IMR-90 (cell line): ENCODE results near the gene C7orf25. TPM values are rescaled to one million over a fixed set of nuclear protein-coding genes. Genes with fewer than 3 reads are reported as not detected.

Experiments
- ATAC-seq: fragments of 200-7000 bp; cut with Tn5 transposase; 2 replicates; pipeline ENCODE4 v1.9.1; 2020; ENCODE audit warnings: low read depth, mild to moderate bottlenecking, moderate library complexity
- BruUV-seq: library from RNA; stranded (reverse); fragments of 400-500 nt; replicated peaks from 2 replicates; lab custom pipeline; 2021; lab: Mats Ljungman, UMichigan
- CTCF ChIA-PET: fragments of 300-600 bp; formaldehyde crosslinking; extraction: SDS; loops from one replicate; lab custom pipeline; 2021; ENCODE audit warnings: antibody characterized with exemption; lab: Yijun Ruan, JAX
- POLR2A ChIA-PET: fragments of 300-600 bp; sonication (Branson Sonifier 250); formaldehyde crosslinking; loops from one replicate; lab custom pipeline; 2022; ENCODE audit warnings: antibody characterized with exemption; ENCODE audit not compliant: unreplicated experiment; lab: Charles Lee
- DNase-seq: peaks from one replicate; pipeline ENCODE4 v3.0.0; 2013
- H2AFZ ChIP-seq: replicated peaks from 2 replicates; pipeline ENCODE3; 2013; ENCODE audit warnings: low read length, mild to moderate bottlenecking; ENCODE audit not compliant: poor library complexity
- H2AK5ac ChIP-seq: 2 replicates; pipeline ENCODE4 v1.6.1; 2013; ENCODE audit warnings: low read depth, low read length, inconsistent platforms
- H2AK9ac ChIP-seq: replicated peaks from 2 replicates; pipeline ENCODE3; 2013; ENCODE audit warnings: mild to moderate bottlenecking, low read depth, low read length, moderate library complexity; ENCODE audit not compliant: poor library complexity
- H2BK120ac ChIP-seq: 2 replicates; pipeline ENCODE4 v1.6.1; 2013; ENCODE audit warnings: low read depth, low read length, inconsistent platforms
- H2BK15ac ChIP-seq: 3 replicates; pipeline ENCODE4 v1.6.1; 2013; ENCODE audit warnings: low read depth, low read length, inconsistent platforms
- H2BK20ac ChIP-seq: 2 replicates; pipeline ENCODE4 v1.6.1; 2013; ENCODE audit warnings: low read depth, mild to moderate bottlenecking, inconsistent platforms, low read length, moderate library complexity
- H2BK5ac ChIP-seq: 2 replicates; pipeline ENCODE4 v1.6.1; 2013; ENCODE audit warnings: mild to moderate bottlenecking, low read depth, low read length, inconsistent platforms; ENCODE audit not compliant: poor library complexity, severe bottlenecking
- H3K14ac ChIP-seq: replicated peaks from 2 replicates; pipeline ENCODE4 v1.6.1; 2013; ENCODE audit warnings: low read depth, low read length, inconsistent platforms
- H3K18ac ChIP-seq: 2 replicates; pipeline ENCODE4 v1.6.1; 2013; ENCODE audit warnings: low read depth, low read length, control low read depth
- H3K23ac ChIP-seq: 2 replicates; pipeline ENCODE4 v1.6.1; 2013; ENCODE audit warnings: low read depth, low read length, inconsistent platforms
- H3K27ac ChIP-seq: 2 replicates; pipeline ENCODE4 v1.5.1; 2013; ENCODE audit warnings: mild to moderate bottlenecking, control low read depth, low read length; ENCODE audit not compliant: insufficient read depth
- H3K27me3 ChIP-seq: 2 replicates; pipeline ENCODE4 v1.6.1; 2013; ENCODE audit warnings: low read length; ENCODE audit not compliant: control insufficient read depth, insufficient read depth
- H3K36me3 ChIP-seq: 2 replicates; pipeline ENCODE4 v1.6.1; 2013; ENCODE audit warnings: low read length, mixed read lengths; ENCODE audit not compliant: control insufficient read depth, insufficient read depth
- H3K4ac ChIP-seq: 2 replicates; pipeline ENCODE4 v1.6.1; 2013; ENCODE audit warnings: low read depth, low read length, inconsistent platforms
- H3K4me1 ChIP-seq: 2 replicates; pipeline ENCODE4 v1.6.1; 2013; ENCODE audit warnings: low read length, mixed read lengths; ENCODE audit not compliant: control insufficient read depth, insufficient read depth
- H3K4me2 ChIP-seq: 2 replicates; pipeline ENCODE4 v1.6.1; 2013; ENCODE audit warnings: low read depth, mild to moderate bottlenecking, control low read depth, low read length, moderate library complexity
- H3K4me3 ChIP-seq: 2 replicates; pipeline ENCODE4 v1.5.1; 2013; ENCODE audit warnings: low read depth, mild to moderate bottlenecking, control low read depth, low read length, moderate library complexity; ENCODE audit not compliant: insufficient read depth
- H3K56ac ChIP-seq: 2 replicates; pipeline ENCODE4 v1.6.1; 2013; ENCODE audit warnings: low read length, inconsistent platforms; ENCODE audit not compliant: insufficient read depth; ENCODE audit errors: extremely low read depth
- H3K79me1 ChIP-seq, 2 experiments: 2 replicates each; pipeline ENCODE4 v1.6.1; 2013; ENCODE audit warnings: low read length in 2 of 2, inconsistent platforms in 1 of 2, low read depth in 1 of 2
- H3K9ac ChIP-seq: 2 replicates; pipeline ENCODE4 v1.6.1; 2013; ENCODE audit warnings: low read depth, low read length, control low read depth
- H3K9me1 ChIP-seq: 2 replicates; pipeline ENCODE4 v1.6.1; 2013; ENCODE audit warnings: low read length, inconsistent platforms; ENCODE audit not compliant: insufficient read depth
- H3K9me3 ChIP-seq: 2 replicates; pipeline ENCODE4 v1.6.1; 2013; ENCODE audit warnings: low read length; ENCODE audit not compliant: control insufficient read depth, insufficient read depth
- H4K20me1 ChIP-seq: 2 replicates; pipeline ENCODE4 v1.6.1; 2013; ENCODE audit warnings: low read length, inconsistent platforms; ENCODE audit not compliant: insufficient read depth
- H4K5ac ChIP-seq: 2 replicates; pipeline ENCODE4 v1.6.1; 2013; ENCODE audit warnings: mild to moderate bottlenecking, low read depth, low read length, control low read depth
- H4K8ac ChIP-seq, 2 experiments: 2 replicates each; pipeline ENCODE4 v1.6.1; 2013; ENCODE audit warnings: low read depth in 2 of 2, low read length in 2 of 2, control low read depth in 1 of 2, inconsistent platforms in 1 of 2
- H4K91ac ChIP-seq: 2 replicates; pipeline ENCODE4 v1.6.1; 2013; ENCODE audit warnings: low read depth, low read length, inconsistent platforms; ENCODE audit not compliant: insufficient read depth
- BHLHE40 ChIP-seq: fragments of 150-350 bp; IDR thresholded peaks from 2 replicates; pipeline ENCODE4 v1.6.1; 2016; ENCODE audit warnings: mild to moderate bottlenecking, low read depth, low read length
- CEBPB ChIP-seq: IDR thresholded peaks from 2 replicates; pipeline ENCODE4 v1.6.1; 2012; ENCODE audit warnings: low read depth, low read length, improper control_type of control experiment
- CHD1 ChIP-seq: IDR thresholded peaks from 2 replicates; pipeline ENCODE4 v1.6.1; 2012; ENCODE audit warnings: low read depth, low read length, improper control_type of control experiment
- ELK1 ChIP-seq: fragments of 150-350 bp; IDR thresholded peaks from 2 replicates; pipeline ENCODE4 v1.6.1; 2016; ENCODE audit warnings: low read depth, mild to moderate bottlenecking, low read length, moderate library complexity, borderline replicate concordance
- FOS ChIP-seq: fragments of 150-350 bp; IDR thresholded peaks from 2 replicates; pipeline ENCODE4 v1.6.1; 2016; ENCODE audit warnings: low read depth, low read length
- MAFK ChIP-seq: IDR thresholded peaks from 2 replicates; pipeline ENCODE4 v1.6.1; 2012; ENCODE audit warnings: low read depth, low read length, improper control_type of control experiment
- MAZ ChIP-seq: IDR thresholded peaks from 2 replicates; pipeline ENCODE4 v1.6.1; 2012; ENCODE audit warnings: low read depth, mild to moderate bottlenecking, low read length, improper control_type of control experiment, moderate library complexity, borderline replicate concordance
- MXI1 ChIP-seq: IDR thresholded peaks from 2 replicates; pipeline ENCODE4 v1.6.1; 2012; ENCODE audit warnings: low read depth, mild to moderate bottlenecking, low read length, moderate library complexity, borderline replicate concordance
- NFE2L2 ChIP-seq: fragments of 150-350 bp; IDR thresholded peaks from 2 replicates; pipeline ENCODE4 v1.6.1; 2016; ENCODE audit warnings: low read depth, mild to moderate bottlenecking, low read length
- POLR2A ChIP-seq: IDR thresholded peaks from 2 replicates; pipeline ENCODE4 v1.6.1; 2012; ENCODE audit warnings: mild to moderate bottlenecking, low read depth, low read length
- RAD21 ChIP-seq: IDR thresholded peaks from 2 replicates; pipeline ENCODE4 v1.6.1; 2012; ENCODE audit warnings: low read length, improper control_type of control experiment
- RCOR1 ChIP-seq: IDR thresholded peaks from 2 replicates; pipeline ENCODE4 v1.6.1; 2012; ENCODE audit warnings: mild to moderate bottlenecking, low read length, improper control_type of control experiment; ENCODE audit not compliant: insufficient replicate concordance
- RFX5 ChIP-seq: IDR thresholded peaks from 2 replicates; pipeline ENCODE4 v1.8.0; 2012; ENCODE audit warnings: low read depth, mild to moderate bottlenecking, low read length, moderate library complexity
- SMC3 ChIP-seq: fragments of 150-350 bp; IDR thresholded peaks from 2 replicates; pipeline ENCODE4 v1.6.1; 2016; ENCODE audit warnings: low read depth, mild to moderate bottlenecking, antibody characterized with exemption, low read length, moderate library complexity
- USF2 ChIP-seq: fragments of 150-350 bp; IDR thresholded peaks from 2 replicates; pipeline ENCODE4 v1.6.1; 2017; ENCODE audit warnings: mild to moderate bottlenecking, antibody characterized with exemption, low read length, low read depth
- WGBS, 2 experiments: methylation state at CpG; one replicate each; pipeline versions ENCODE4 v1.1.5 to v1.1.7; 2013; ENCODE audit warnings: missing lambda C conversion rate in 2 of 2; ENCODE audit not compliant: insufficient read length in 1 of 2; ENCODE audit errors: extremely low coverage in 2 of 2; 5-methylcytosine and 5-hydroxymethylcytosine counted together
- dilution Hi-C: fragments of 300-500 bp; cut with HindIII; formaldehyde crosslinking; loops from one replicate; pipeline ENCODE4 v1.14.3; 2018; ENCODE audit warnings: low sequenced_read_pairs; ENCODE audit not compliant: unreplicated experiment
- in situ Hi-C: fragments of 300-500 bp; cut with MboI; formaldehyde crosslinking; loops from 3 replicates; pipeline ENCODE4 v1.14.3; 2019; ENCODE audit warnings: low sequenced_read_pairs, inconsistent platforms, mixed read lengths
- intact Hi-C: fragments of 100-400 bp; cut with micrococcal nuclease; formaldehyde crosslinking; loops from 2 replicates; pipeline ENCODE4 v1.10.0; 2022
- polyA plus RNA-seq, 3 experiments: library from polyadenylated mRNA; depleted of rRNA; stranded (reverse); fragments of >200 nt; gene quantifications; 2 replicates each; pipeline ENCODE4 v1.2.3, GENCODE V29; 2012; ENCODE audit warnings: low replicate concordance in 1 of 3
- total RNA-seq: library from RNA; depleted of rRNA; stranded (reverse); fragments of >200 nt; gene quantifications from 2 replicates; pipeline ENCODE4 v1.2.3, GENCODE V29; 2012
- TF ChIP-seq, protein P1 (sequence below): conservative IDR thresholded peaks from 2 replicates; pipeline ENCODE4 v1.5.1; 2012; ENCODE audit warnings: mild to moderate bottlenecking, low read depth, low read length, improper control_type of control experiment

C7orf25 gene
- total and polyA plus RNA-seq, 2 of the 4 experiments (the other 2 are of a cell fraction) = 4.5 to 6.1 TPM

DNA sequence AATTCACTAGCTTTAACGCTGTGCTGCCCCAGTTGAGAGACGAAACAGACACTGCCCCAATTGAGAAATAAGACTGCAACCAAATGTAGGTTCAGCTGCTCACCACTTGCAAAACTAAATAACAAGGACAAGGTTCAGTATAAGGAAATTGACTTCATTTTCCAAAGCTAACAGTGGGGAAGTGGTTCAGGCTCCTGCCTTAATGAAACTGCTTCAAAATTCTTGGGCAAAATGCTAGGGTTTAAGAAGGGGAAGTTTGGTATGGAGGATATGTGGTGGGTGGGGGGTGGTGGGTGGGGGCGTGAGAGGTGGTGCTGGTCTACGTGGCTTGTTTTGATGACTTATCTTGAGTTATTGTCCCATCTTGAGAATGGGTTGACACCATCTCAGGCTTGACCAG lies 42.1 kb upstream of the C7orf25 start:
- H3K27ac ChIP-seq = no peak overlapping the region
- TF ChIP-seq, protein P1, sequence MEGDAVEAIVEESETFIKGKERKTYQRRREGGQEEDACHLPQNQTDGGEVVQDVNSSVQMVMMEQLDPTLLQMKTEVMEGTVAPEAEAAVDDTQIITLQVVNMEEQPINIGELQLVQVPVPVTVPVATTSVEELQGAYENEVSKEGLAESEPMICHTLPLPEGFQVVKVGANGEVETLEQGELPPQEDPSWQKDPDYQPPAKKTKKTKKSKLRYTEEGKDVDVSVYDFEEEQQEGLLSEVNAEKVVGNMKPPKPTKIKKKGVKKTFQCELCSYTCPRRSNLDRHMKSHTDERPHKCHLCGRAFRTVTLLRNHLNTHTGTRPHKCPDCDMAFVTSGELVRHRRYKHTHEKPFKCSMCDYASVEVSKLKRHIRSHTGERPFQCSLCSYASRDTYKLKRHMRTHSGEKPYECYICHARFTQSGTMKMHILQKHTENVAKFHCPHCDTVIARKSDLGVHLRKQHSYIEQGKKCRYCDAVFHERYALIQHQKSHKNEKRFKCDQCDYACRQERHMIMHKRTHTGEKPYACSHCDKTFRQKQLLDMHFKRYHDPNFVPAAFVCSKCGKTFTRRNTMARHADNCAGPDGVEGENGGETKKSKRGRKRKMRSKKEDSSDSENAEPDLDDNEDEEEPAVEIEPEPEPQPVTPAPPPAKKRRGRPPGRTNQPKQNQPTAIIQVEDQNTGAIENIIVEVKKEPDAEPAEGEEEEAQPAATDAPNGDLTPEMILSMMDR = no peak
- TF ChIP-seq MAFK (no peak), MAZ (no peak), USF2 (no peak), CEBPB (no peak), MXI1 (no peak), CHD1 (no peak), BHLHE40 (no peak), NFE2L2 (no peak), RAD21 (no peak), RCOR1 (no peak), ELK1 (no peak), FOS (no peak), SMC3 (no peak), POLR2A (no peak), RFX5 (no peak)
- no peak for ATAC-seq

More for the DNA sequence above, 42.1 kb upstream of the C7orf25 start:
- CTCF ChIA-PET = interaction anchor here (1.1 kb wide), 1 partner anchor 154 kb away, joined by 3 read pairs; no protein-coding TSS in a partner anchor
- no peak overlapping the region for H2BK120ac ChIP-seq
- H2AFZ ChIP-seq = no peak overlapping the region
- no peaks in the 10 kb centered on the region for H3K79me1 ChIP-seq
- no peak overlapping the region for H3K23ac ChIP-seq
- BruUV-seq = no TSS peak
- no peaks in the 10 kb centered on the region for H3K4me1 ChIP-seq
- no peak overlapping the region for H2BK15ac ChIP-seq
- no peaks in the 10 kb centered on the region for H3K27me3 ChIP-seq
- no peak overlapping the region for H4K8ac ChIP-seq
- no peak overlapping the region for H3K14ac ChIP-seq
- in situ Hi-C loops = no loop called here
- H3K4ac ChIP-seq = no peak overlapping the region
- H4K5ac ChIP-seq = no peak overlapping the region
- no peak overlapping the region for H2BK5ac ChIP-seq
- intact Hi-C loops = no loop called here
- dilution Hi-C loops = no loop called here
- H2AK9ac ChIP-seq = no peak overlapping the region
- H2AK5ac ChIP-seq = no peak overlapping the region
- no peaks in the 10 kb centered on the region for H4K20me1 ChIP-seq
- no peak for DNase-seq
- no peak overlapping the region for H3K9ac ChIP-seq
- no peaks in the 10 kb centered on the region for H3K9me3 ChIP-seq
- H3K9me1 ChIP-seq = no peaks in the 10 kb centered on the region
- POLR2A ChIA-PET = no interaction called here
- no peak overlapping the region for H3K56ac ChIP-seq
- no peak overlapping the region for H3K4me2 ChIP-seq
- no peak overlapping the region for H3K4me3 ChIP-seq
- 63% methylated on average over 2 of the region's 4 CpGs; no CpG with 5 or more reads in 1 of the 2 experiments for WGBS, 2 experiments
- H3K36me3 ChIP-seq = no peaks in the 10 kb centered on the region
- no peak overlapping the region for H2BK20ac ChIP-seq
- no peak overlapping the region for H4K91ac ChIP-seq
- H3K18ac ChIP-seq = no peak overlapping the region
